OCI-LY1 (cell line): ENCODE results near the gene PECR.

Experiments used
- EZH2 ChIP-seq: fragments of 200-600 bp; sonication (generic), shearing (Covaris generic); IDR thresholded peaks from 2 replicates; pipeline ENCODE4 v1.8.0; 2017; ENCODE audit warnings: borderline replicate concordance, mixed run types, mild to moderate bottlenecking, antibody characterized with exemption, low read length, moderate library complexity, mixed read lengths
- TF ChIP-seq, protein P1 (sequence below): fragments of 200-600 bp; sonication (generic), shearing (Covaris generic); IDR thresholded peaks from 2 replicates; pipeline ENCODE4 v1.5.1; 2017; ENCODE audit warnings: mild to moderate bottlenecking, antibody characterized with exemption, low read length, moderate library complexity, mixed read lengths

DNA sequence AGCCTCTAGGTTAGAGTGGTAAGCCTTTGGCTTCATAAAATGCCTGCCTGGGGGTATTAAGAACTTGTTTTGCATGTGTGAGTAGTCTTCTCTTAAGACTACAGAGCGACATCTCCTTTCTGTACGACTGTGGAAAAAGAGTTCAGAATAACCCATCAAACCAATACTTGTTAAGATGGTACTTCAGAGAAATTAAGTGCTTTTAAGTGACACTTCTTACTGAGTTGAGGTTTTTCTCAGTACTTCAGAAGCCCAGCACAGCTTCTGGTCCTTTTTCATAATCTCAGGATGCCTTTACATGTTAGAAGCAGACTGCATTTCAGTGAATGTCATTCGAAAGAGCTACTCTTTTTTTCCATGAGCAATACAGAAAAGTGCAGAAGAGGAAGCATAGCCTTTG is 38.4 kb upstream of the PECR start:
- TF ChIP-seq, protein P1, sequence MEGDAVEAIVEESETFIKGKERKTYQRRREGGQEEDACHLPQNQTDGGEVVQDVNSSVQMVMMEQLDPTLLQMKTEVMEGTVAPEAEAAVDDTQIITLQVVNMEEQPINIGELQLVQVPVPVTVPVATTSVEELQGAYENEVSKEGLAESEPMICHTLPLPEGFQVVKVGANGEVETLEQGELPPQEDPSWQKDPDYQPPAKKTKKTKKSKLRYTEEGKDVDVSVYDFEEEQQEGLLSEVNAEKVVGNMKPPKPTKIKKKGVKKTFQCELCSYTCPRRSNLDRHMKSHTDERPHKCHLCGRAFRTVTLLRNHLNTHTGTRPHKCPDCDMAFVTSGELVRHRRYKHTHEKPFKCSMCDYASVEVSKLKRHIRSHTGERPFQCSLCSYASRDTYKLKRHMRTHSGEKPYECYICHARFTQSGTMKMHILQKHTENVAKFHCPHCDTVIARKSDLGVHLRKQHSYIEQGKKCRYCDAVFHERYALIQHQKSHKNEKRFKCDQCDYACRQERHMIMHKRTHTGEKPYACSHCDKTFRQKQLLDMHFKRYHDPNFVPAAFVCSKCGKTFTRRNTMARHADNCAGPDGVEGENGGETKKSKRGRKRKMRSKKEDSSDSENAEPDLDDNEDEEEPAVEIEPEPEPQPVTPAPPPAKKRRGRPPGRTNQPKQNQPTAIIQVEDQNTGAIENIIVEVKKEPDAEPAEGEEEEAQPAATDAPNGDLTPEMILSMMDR = no peak
- no peak for TF ChIP-seq EZH2
